NCI-H748 (cell line): ENCODE data around the gene LMNTD1.
"Not testable (repeated sequence)": the region's sequence is repeated elsewhere in the genome, so short reads cannot be mapped to it uniquely, and the experiment has no call there.

Source experiments
- DNase-seq: peaks from one replicate; lab custom pipeline; 2025; ENCODE audit not compliant: unreplicated experiment; lab: John Stamatoyannopoulos, UW

The LMNTD1 gene

DNA sequence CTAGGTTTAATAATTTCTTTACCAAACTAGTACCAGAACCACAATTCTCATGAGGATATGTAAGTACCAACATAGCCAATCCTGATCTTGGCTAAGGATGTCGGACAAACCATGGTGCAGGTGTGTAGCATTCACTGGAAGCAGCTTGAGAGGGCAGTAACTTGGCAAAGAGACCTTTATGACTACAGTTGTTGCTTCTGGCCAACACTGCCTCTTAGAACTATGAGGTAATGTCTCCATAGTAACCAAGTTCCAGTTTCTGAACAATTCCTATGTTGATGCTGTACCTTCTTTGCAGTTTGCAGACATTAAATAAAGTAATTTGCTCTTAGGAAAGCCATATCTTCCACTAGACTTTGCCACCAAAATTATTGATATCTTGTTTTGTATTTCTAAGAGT is at the start of gene LMNTD1:
Gene LMNTD1 (minus strand): TSS at position 186 of the 400 bp plus-strand sequence. CDS start 324 bp downstream, outside the sequence.
- DNase-seq = no peak

DNA sequence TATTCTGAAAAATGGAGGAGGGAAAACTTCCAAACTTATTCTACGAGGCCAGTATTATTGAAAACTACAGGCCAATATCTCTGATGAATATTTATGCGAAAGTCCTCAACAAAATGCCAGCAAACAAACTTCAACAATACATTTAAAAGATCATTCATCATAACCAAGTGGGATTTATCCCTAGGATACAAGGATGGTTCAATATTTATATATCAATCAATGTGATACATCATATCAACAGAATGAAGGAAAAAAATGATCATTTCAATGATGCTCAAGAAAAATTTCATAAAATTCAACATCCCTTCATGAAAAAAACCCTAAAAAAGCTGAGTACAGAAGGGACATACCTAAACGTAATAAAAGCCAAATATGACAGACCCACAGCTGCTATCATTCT is 45.9 kb upstream of the LMNTD1 start:
- no peak for DNase-seq

DNA sequence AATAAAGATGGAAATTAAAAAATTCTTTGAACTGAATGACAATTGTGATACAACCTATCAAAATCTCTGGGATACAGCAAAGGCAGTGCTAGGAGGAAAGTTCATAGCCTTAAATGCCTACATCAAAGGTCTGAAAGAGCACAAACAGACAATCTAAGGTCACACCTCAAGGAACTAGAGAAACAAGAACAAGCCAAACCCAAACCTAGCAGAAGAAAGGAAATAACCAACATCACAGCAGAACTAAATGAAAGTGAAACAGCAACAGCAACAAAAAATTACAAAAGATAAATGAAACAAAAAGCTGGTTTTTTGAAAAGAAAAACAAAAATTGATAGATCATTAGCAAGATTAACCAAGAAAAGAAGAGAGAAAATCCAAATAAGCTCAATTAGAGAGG is 42.4 kb upstream of the LMNTD1 start:
- DNase-seq = not testable (repeated sequence)

GRCh38 chr12:25594376-25594775 is 41.3 kb upstream of the LMNTD1 start:
- DNase-seq = no peak

DNA sequence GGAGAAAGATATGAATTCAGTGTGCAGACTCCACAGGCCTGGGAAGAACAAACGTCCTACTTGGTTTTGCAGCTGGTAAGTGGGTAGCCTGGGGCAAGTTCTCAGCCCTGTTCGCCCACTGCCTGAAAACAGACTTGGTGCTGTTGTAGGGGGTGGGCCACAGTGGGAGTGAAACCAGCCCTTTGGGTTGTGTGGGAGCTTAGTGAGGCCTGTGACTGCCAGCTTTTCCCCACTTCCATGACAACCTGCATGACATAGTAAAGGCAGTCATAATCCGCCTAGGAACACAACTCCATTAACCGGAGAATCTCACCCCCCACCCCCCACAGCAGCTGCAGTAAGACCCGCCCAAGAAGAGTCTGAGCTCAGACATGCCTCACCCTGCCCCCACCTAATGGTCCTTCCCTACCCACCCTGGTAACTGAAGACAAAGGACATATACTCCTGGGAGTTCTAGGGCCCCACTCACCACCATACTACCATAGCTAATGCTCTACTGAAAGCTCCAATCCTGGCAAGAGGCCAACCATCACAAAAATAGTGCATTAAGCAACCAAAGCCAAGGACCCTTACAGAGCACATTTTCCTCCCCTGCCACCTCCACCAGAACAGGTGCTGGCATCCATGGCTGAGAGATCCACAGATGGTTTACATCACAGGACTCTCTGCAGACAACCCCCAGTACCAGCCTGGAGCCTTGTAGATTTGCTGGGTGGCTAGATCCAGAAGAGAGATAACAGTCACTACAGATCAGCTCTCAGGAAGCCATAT is 39.8 kb upstream of the LMNTD1 start:
- DNase-seq = peak; percentile 2

DNA sequence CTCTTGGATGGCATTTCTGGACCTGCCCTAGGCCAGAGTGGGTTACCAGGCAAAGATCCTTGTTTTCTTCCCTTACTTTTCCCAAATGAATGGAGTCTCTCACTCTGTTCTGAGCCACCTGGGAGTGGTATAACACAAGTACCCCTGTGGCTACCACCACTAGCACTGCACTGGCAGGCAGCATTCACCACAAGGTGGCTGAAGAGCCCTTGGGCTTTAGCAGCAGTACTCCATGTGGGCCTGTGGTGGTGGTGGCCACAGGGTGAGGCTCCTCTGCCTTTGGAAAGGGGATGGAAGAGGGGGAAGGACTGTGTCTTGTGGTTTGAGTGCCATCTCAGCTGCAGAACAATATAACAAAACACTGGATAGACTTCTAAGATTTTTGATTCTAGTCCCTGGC is 38.1 kb upstream of the LMNTD1 start:
- no peak for DNase-seq

DNA sequence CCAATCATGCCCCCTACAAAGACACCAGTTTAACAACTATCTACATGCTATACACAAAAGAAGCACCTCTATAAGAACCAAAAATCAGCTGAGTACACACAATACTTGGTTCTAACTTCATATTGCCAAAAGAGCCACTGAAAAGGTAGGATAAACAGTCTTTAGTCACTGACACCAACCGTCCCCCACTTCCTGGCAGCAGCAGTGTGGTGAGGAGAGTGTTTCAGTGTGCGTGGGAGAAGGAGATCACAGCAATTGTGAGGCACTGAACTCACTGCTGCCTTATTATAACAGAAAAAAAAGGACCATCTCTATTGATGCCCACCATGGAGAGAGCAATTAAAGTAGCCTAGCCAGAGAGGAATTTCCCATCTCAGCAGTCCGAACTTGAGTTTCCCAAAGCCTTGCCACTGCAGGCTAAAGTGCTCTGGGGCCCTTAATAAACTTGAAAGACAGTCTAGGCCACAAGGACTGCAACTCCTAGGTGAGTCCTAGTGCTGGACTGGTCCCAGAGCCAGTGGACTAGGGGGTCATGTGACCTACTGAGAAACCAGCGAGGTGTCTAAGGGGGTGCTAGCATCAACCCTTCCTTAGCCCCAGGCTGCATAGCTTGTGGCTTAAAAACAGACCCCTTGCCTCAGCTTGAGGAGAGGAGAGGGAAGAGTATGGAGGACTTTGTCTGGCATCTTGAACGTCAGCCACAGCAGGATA is 37.1 kb upstream of the LMNTD1 start:
- no peak for DNase-seq

- no peak for DNase-seq
Observed at GRCh38 chr12:25587346-25587745, 34.3 kb upstream of the LMNTD1 start.

GRCh38 chr12:25585662-25586061 is 32.6 kb upstream of the LMNTD1 start:
- no peak for DNase-seq

DNA sequence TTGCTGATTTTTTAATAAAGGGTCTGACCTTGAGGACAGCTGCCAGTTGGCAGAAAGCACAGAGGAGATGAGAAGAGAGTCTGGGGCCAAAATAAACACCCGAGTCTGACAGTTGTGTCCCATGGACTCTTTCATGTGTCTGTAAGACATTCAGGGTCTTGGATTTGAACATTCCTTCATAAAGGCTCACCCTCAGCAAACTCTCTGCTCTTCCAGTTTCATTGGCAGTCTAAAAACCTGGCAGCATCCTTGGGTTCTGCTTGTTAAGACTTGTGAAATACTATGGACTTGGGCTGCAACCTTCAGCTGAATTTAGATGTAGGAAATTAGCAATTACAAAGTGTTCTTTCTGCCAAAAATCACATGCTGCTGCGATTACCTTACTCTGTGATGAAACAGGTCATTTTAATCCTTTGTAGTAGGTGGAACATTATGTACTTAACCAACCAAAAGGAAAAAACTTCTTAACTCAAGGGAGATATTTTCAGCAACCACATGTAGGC is 32.0 kb upstream of the LMNTD1 start:
- no peak for DNase-seq

- no peak for DNase-seq
Observed at GRCh38 chr12:25584596-25584995, 31.5 kb upstream of the LMNTD1 start.

- no peak for DNase-seq
Observed at GRCh38 chr12:25583545-25583944, 30.5 kb upstream of the LMNTD1 start.

GRCh38 chr12:25581067-25581466 is 28.0 kb upstream of the LMNTD1 start:
- no peak for DNase-seq

DNA sequence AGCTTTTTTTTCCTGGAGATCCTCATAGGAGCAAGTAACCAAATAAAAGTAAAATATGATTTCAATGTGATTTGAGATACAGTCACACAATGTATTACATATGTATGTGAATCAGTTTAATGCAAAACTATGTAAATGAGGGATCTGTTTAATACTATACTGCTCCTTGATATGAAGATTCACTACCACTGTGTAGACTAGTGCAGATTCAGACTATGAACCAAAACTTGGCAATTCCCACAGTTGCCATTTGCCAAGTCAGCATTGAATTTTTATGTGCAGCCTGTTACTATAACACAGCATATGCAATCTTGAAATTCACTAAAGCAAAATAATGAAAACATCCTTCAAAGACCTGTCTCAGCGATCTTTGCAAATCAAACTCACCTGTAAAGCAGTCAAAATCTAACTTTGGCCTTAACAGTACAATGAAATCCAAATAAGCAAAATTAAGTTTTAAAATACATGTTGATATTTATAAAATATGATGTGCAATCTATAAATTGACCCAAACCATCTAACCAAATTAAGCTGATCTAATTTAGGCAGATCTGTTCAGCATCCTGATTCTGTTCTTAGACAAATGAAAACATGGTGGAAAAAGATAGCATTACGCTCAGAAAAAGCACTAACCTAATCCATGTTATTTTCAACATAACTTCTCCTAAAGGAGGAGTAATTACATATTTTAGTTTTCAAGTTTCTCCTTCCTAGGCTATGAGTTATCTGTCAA is 25.5 kb upstream of the LMNTD1 start:
- DNase-seq = no peak

DNA sequence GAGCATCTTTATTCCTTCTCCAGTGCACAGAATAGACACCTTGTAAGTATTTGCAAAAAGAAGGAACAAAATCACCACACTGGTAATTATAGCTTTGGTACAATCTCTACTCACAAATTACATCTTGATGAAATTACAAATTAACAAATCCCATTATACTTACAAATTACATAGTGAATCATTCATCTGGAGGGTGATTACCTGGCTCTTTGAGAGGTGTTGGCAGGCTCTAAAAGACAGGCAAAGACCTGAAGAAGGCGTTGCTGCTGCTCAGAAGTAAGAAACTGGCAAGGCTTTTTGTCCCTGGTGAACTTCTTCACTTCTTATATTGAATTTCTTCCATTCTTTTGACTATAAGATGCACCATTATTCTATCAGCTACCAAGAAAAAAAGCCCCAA is 21.7 kb upstream of the LMNTD1 start:
- DNase-seq = no peak

DNA sequence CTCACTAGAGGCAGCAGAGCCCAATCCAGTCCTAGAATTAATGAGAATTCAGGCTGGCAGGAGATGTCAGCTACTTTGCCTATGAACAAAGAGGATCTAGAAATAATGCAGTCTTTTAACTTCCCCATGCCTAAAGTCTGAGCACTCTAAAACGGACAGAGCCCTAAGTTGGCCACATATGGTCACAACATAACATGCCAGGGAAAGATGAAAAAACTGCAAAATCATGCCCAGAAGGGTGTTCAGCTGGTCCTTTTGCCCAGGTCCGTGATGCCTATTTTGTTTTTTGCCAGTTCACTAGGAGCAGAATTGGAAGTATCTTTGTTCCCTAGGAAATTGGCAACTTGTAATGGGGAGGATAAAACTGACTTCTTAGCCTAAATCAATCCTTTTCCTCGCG is 20.3 kb upstream of the LMNTD1 start:
- no peak for DNase-seq

DNA sequence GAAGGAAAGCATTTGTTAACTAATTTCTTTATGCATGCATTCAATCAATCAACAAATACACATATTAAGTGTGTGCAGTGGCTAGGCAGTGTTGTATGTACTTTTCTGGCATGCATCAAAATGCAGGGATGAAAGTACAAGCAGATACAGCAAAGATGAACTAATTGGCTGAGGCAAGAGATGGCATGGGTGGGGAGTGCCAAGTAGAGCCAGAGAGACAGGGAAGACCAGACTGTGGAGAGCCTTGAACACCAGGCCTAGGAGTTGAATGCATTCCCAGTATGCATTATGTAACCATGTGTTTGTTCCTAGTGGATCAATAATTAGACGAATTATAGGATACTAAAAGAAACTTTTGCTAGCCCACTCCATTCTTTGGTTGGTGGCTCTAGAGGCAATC is 17.3 kb upstream of the LMNTD1 start:
- no peak for DNase-seq

- no peak for DNase-seq
Observed at GRCh38 chr12:25566202-25566949, 13.3 kb upstream of the LMNTD1 start.

DNA sequence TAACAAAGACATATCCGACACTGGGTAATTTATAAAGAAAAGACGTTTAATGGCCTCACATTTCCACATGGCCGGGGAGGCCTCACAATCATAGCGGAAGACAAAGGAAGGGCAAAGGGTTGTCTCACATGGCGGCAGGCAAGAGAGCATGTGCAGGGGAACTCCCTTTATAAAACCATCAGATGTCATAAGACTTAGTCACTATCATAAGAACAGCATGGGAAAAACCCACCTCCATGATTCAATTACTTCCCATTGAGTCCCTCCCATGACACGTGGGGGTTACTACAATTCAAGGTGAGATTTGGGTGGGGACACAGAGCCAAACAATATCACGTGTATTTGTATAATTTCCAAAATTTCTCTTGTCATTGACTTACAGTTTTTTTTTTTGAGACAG is 5.5 kb upstream of the LMNTD1 start:
- no peak for DNase-seq

- DNase-seq = peak; percentile 57
Observed at GRCh38 chr12:25557830-25558436, 4.8 kb upstream of the LMNTD1 start.

DNA sequence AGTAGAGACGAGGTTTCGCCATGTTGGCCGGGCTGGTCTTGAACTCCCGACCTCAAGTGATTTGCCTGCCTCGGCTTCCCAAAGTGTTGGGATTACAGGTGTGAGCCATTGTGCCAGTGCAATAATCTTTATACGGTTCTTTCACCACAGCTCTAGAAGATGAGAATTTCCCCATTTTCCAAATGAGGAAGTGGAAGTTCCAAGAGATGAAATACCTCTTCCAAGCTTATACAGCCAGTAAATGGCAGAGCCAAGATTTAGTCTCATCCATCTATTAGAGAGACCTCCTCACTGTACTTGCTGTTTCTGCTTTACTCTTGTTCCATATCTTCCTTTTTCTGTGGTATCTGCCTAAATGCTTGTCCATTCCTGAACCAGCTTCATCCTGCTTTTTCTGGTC is 3.1 kb upstream of the LMNTD1 start:
- no peak for DNase-seq
